Endothelial cell (in vitro differentiated cells): ENCODE data around the gene PDE4D. TPM values are rescaled to one million over a fixed set of nuclear protein-coding genes. Genes with fewer than 3 reads are reported as not detected.

ENCODE experiments used
- DNase-seq: peaks from one replicate; pipeline ENCODE4 v3.0.0; 2021; ENCODE audit warnings: low spot score
- H3K27ac Mint-ChIP-seq: one replicate; pipeline ENCODE4 v1.8.0; 2021; ENCODE audit warnings: mixed read lengths, inconsistent platforms; ENCODE audit not compliant: unreplicated experiment
- H3K27me3 Mint-ChIP-seq: one replicate; pipeline ENCODE4 v1.8.0; 2021; ENCODE audit warnings: mild to moderate bottlenecking, moderate library complexity, mixed read lengths, inconsistent platforms; ENCODE audit not compliant: unreplicated experiment
- H3K36me3 Mint-ChIP-seq: one replicate; pipeline ENCODE4 v1.8.0; 2021; ENCODE audit warnings: mild to moderate bottlenecking, low read depth, mixed read lengths, inconsistent platforms; ENCODE audit not compliant: unreplicated experiment
- H3K4me1 Mint-ChIP-seq: one replicate; pipeline ENCODE4 v1.8.0; 2021; ENCODE audit warnings: mild to moderate bottlenecking, mixed read lengths, inconsistent platforms; ENCODE audit not compliant: unreplicated experiment
- H3K4me3 Mint-ChIP-seq: one replicate; pipeline ENCODE4 v1.8.0; 2021; ENCODE audit warnings: mild to moderate bottlenecking, mixed read lengths, inconsistent platforms; ENCODE audit not compliant: unreplicated experiment
- H3K9me3 Mint-ChIP-seq: one replicate; pipeline ENCODE4 v1.8.0; 2021; ENCODE audit warnings: mixed read lengths, inconsistent platforms; ENCODE audit not compliant: unreplicated experiment
- total RNA-seq: library from RNA; stranded (reverse); fragmentation: NEBNext Ultra II Directional; extraction: Animal tissue kit (Norgen Biotek cat#: 25700); gene quantifications from one replicate; pipeline ENCODE4 v1.2.1, GENCODE V29; 2021; ENCODE audit not compliant: unreplicated experiment
- TF ChIP-seq, protein P1 (sequence below): fragments of 200-600 bp; sonication (generic); IDR thresholded peaks from one replicate; pipeline ENCODE4 v1.5.0; 2021; ENCODE audit warnings: antibody characterized with exemption; ENCODE audit not compliant: unreplicated experiment

The PDE4D gene
- total RNA-seq, 1 donor from 2014 or later, result 9.4 TPM

GRCh38 chr5:58950224-58950623 is 943.3 kb downstream of the PDE4D start:
- TF ChIP-seq, protein P1, sequence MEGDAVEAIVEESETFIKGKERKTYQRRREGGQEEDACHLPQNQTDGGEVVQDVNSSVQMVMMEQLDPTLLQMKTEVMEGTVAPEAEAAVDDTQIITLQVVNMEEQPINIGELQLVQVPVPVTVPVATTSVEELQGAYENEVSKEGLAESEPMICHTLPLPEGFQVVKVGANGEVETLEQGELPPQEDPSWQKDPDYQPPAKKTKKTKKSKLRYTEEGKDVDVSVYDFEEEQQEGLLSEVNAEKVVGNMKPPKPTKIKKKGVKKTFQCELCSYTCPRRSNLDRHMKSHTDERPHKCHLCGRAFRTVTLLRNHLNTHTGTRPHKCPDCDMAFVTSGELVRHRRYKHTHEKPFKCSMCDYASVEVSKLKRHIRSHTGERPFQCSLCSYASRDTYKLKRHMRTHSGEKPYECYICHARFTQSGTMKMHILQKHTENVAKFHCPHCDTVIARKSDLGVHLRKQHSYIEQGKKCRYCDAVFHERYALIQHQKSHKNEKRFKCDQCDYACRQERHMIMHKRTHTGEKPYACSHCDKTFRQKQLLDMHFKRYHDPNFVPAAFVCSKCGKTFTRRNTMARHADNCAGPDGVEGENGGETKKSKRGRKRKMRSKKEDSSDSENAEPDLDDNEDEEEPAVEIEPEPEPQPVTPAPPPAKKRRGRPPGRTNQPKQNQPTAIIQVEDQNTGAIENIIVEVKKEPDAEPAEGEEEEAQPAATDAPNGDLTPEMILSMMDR, result no peak
- Mint-ChIP-seq H3K4me3 (no peak overlapping the region), H3K4me1 (peaks cover 3% of the 10 kb centered on the region), H3K9me3 (no peaks in the 10 kb centered on the region), H3K27ac (no peak overlapping the region), H3K36me3 (no peaks in the 10 kb centered on the region), H3K27me3 (peaks cover 6% of the 10 kb centered on the region)
- DNase-seq, result no peak

- Mint-ChIP-seq H3K4me1 (no peaks in the 10 kb centered on the region), H3K4me3 (no peak overlapping the region), H3K27ac (no peak overlapping the region), H3K9me3 (no peaks in the 10 kb centered on the region), H3K36me3 (no peaks in the 10 kb centered on the region), H3K27me3 (peaks cover 2% of the 10 kb centered on the region)
- TF ChIP-seq, protein P1, result no peak
- DNase-seq, result no peak
Measured at GRCh38 chr5:58946230-58946629, 947.3 kb downstream of the PDE4D start.

- no peak for DNase-seq
- Mint-ChIP-seq H3K27ac (no peak overlapping the region), H3K36me3 (no peaks in the 10 kb centered on the region), H3K9me3 (no peaks in the 10 kb centered on the region), H3K4me1 (no peaks in the 10 kb centered on the region), H3K4me3 (no peak overlapping the region), H3K27me3 (peaks cover 2% of the 10 kb centered on the region)
- TF ChIP-seq, protein P1, result no peak
Measured at GRCh38 chr5:58944221-58944620, 949.3 kb downstream of the PDE4D start.

- Mint-ChIP-seq H3K4me1 (no peaks in the 10 kb centered on the region), H3K9me3 (no peaks in the 10 kb centered on the region), H3K27ac (no peak overlapping the region), H3K4me3 (no peak overlapping the region), H3K36me3 (no peaks in the 10 kb centered on the region), H3K27me3 (no peaks in the 10 kb centered on the region)
- no peak for DNase-seq
- TF ChIP-seq, protein P1, result no peak
Measured at GRCh38 chr5:58940446-58940845, 953.1 kb downstream of the PDE4D start.

DNA sequence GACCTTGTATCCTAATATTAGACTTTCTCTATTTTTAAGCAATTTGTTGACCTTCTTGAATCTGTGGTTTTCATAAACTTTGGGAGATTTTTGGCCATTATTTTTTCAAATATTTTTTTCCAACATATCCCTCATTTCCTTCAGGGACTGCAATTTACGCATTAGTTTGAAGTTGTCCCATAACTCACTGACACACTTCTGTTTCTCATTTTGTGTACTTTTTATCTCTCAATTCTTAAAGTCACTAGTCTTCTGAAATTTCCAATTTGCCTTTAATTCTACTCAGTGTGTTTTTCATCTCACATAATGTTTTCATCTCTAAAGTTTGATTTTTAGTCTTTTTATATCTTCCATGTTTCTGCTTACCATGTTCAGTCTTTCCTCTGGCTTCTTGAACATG is 953.9 kb downstream of the PDE4D start:
- H3K27ac Mint-ChIP-seq, result no peak overlapping the region
- DNase-seq, result no peak
- no peaks in the 10 kb centered on the region for H3K4me1 Mint-ChIP-seq
- no peaks in the 10 kb centered on the region for H3K27me3 Mint-ChIP-seq
- no peaks in the 10 kb centered on the region for H3K9me3 Mint-ChIP-seq
- TF ChIP-seq, protein P1, result no peak
- H3K36me3 Mint-ChIP-seq, result no peaks in the 10 kb centered on the region
- no peak overlapping the region for H3K4me3 Mint-ChIP-seq
